GM12891 (cell line): ENCODE results near the gene C2CD5.

ENCODE experiments used
- POLR2A ChIP-seq: IDR thresholded peaks from 2 replicates; pipeline ENCODE4 v1.6.1; 2011; ENCODE audit warnings: low read depth, low read length, control low read depth
- POLR2AphosphoS5 ChIP-seq: IDR thresholded peaks from 2 replicates; pipeline ENCODE4 v1.6.1; 2011; ENCODE audit warnings: low read depth, low read length, control low read depth
- TAF1 ChIP-seq: IDR thresholded peaks from 2 replicates; pipeline ENCODE4 v1.6.1; 2011; ENCODE audit warnings: low read depth, low read length, control low read depth

DNA sequence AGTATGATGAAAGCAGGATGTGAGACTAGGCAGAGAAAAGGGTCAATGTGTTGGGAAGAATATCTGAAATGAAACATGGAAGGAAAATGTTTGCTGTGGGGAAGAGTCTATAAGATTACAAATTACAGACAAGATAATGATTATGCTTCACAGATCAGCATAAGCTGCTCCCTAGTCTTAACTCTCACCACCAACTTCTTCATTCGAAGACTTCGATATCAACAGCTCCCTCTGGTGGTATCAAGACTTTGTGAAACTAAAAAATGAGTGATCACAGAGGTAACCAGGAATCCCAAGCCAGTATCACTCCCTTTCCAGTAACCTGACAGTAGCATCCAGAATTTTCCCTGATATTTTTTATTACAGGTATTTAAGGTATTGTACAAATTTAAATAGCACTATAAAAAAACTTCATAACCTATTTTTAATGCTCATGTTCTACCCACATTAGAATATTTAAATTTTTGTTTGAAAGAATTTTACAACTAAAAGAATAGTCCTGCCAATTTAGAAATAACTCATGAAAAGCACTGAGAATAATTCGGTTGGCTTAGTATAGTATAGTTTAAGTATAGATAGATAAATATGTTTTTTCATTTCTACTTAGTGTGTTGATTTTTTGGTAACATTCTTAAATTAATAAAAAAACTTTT is 84.4 kb downstream of the C2CD5 start:
- TF ChIP-seq POLR2A (no peak), TAF1 (no peak), POLR2AphosphoS5 (no peak)
